Panc1 (cell line): Measurements from ENCODE around the gene ADAP2.

Source experiments
- CTCF ChIP-seq: fragments of 450-650 bp; IDR thresholded peaks from 2 replicates; pipeline ENCODE4 v1.5.1; 2017; ENCODE audit warnings: mild to moderate bottlenecking
- REST ChIP-seq, 2 experiments: IDR thresholded peaks; 2 replicates each; pipeline ENCODE4 v1.6.1; 2011 to 2012; ENCODE audit warnings: low read depth in 2 of 2, control low read depth in 1 of 2, low read length in 1 of 2, mild to moderate bottlenecking in 1 of 2, moderate library complexity in 1 of 2; ENCODE audit not compliant: insufficient read depth in 1 of 2
- TCF7L2 ChIP-seq: IDR thresholded peaks from 2 replicates; pipeline ENCODE4 v1.6.1; 2011; ENCODE audit warnings: mild to moderate bottlenecking, low read depth, low read length, inconsistent platforms

- TF ChIP-seq CTCF, result no peak
- no peak for TF ChIP-seq TCF7L2
- TF ChIP-seq REST (IDR thresholded peaks at IDR 0.05; ENCODE audit: insufficient read depth in 1 of 2, low read depth in 2 of 2, low read length in 1 of 2), result no peak
Measured at GRCh38 chr17:30982855-30983254, 61.1 kb downstream of the ADAP2 start.
